Lung (tissue), 12 donors: Measurements from ENCODE around the gene RAB44. TPM values are rescaled to one million over a fixed set of nuclear protein-coding genes. Genes with fewer than 3 reads are reported as not detected.

ENCODE experiments used
- ATAC-seq: fragments of 200-7000 bp; cut with Tn5 transposase; one replicate; pipeline ENCODE4 v1.9.1; 2020; ENCODE audit warnings: moderate number of reproducible peaks; ENCODE audit not compliant: insufficient read depth, low FRiP score
- DNase-seq, 3 donors: peaks; one replicate each; pipeline ENCODE4 v3.0.0-alpha.2; 2013 to 2017
- H3K27ac ChIP-seq, 2 donors: one replicate each; pipeline ENCODE4 v1.5.1; 2013; ENCODE audit warnings: mild to moderate bottlenecking in 2 of 2, moderate library complexity in 2 of 2, control low read depth in 1 of 2, inconsistent platforms in 1 of 2, low read depth in 1 of 2, low read length in 1 of 2
- H3K27me3 ChIP-seq, 3 donors: one replicate each; pipeline ENCODE4 v1.5.1; 2013; ENCODE audit warnings: low read length in 2 of 3; ENCODE audit not compliant: control insufficient read depth in 3 of 3, insufficient read depth in 3 of 3
- H3K36me3 ChIP-seq, 4 donors: one replicate each; pipeline ENCODE4 v1.5.1; 2013; ENCODE audit warnings: low read length in 4 of 4, mild to moderate bottlenecking in 1 of 4, moderate library complexity in 1 of 4; ENCODE audit not compliant: control insufficient read depth in 4 of 4, insufficient read depth in 4 of 4
- H3K4me1 ChIP-seq, 5 donors: one replicate each; pipeline ENCODE4 v1.5.1; 2013; ENCODE audit warnings: low read length in 5 of 5, mild to moderate bottlenecking in 2 of 5, moderate library complexity in 1 of 5; ENCODE audit not compliant: control insufficient read depth in 5 of 5, insufficient read depth in 5 of 5
- H3K4me3 ChIP-seq: one replicate; pipeline ENCODE4 v1.5.1; 2013; ENCODE audit warnings: mild to moderate bottlenecking, control low read depth, moderate library complexity
- H3K9ac ChIP-seq, 2 donors: one replicate each; pipeline ENCODE4 v1.5.1; 2013; ENCODE audit warnings: low read length in 2 of 2, control low read depth in 1 of 2; ENCODE audit not compliant: insufficient read depth in 1 of 2
- H3K9me3 ChIP-seq, 4 donors: one replicate each; pipeline ENCODE4 v1.5.1; 2013; ENCODE audit warnings: low read length in 3 of 4, mild to moderate bottlenecking in 1 of 4, moderate library complexity in 1 of 4; ENCODE audit not compliant: control insufficient read depth in 4 of 4, insufficient read depth in 3 of 4
- WGBS, 2 donors: extraction: QIAGEN DNeasy Blood & Tissue Kit; methylation state at CpG; one replicate each; pipeline ENCODE4 v1.1.7; 2013; 5-methylcytosine and 5-hydroxymethylcytosine counted together
- polyA plus RNA-seq, 2 donors: library from polyadenylated mRNA; stranded (reverse); fragments of 200-250 nt; gene quantifications; one replicate each; pipeline ENCODE4 v1.2.1, GENCODE V29; 2013
- total RNA-seq, 2 donors: library from RNA; depleted of rRNA in 1 of 2; stranded (reverse); fragments of >200 nt in 1 of 2; gene quantifications; one replicate each; pipeline ENCODE4 v1.2.1, GENCODE V29; 2014 to 2021
- TF ChIP-seq, protein P1 (sequence below): IDR thresholded peaks from 2 replicates; pipeline ENCODE4 v1.5.1; 2012; ENCODE audit warnings: mild to moderate bottlenecking; ENCODE audit errors: control extremely low read depth, extremely low read depth
- donor health status: control.
- donor health status: control.
- donor health status: Bipolar disorder and iron deficiency.
- donor health status: healthy.
- donor health status: DM: yes; HTN: yes; CAD: no.

RAB44 gene
- total and polyA plus RNA-seq, 4 donors: 0.26 to 1.5 (median 0.91) TPM

DNA sequence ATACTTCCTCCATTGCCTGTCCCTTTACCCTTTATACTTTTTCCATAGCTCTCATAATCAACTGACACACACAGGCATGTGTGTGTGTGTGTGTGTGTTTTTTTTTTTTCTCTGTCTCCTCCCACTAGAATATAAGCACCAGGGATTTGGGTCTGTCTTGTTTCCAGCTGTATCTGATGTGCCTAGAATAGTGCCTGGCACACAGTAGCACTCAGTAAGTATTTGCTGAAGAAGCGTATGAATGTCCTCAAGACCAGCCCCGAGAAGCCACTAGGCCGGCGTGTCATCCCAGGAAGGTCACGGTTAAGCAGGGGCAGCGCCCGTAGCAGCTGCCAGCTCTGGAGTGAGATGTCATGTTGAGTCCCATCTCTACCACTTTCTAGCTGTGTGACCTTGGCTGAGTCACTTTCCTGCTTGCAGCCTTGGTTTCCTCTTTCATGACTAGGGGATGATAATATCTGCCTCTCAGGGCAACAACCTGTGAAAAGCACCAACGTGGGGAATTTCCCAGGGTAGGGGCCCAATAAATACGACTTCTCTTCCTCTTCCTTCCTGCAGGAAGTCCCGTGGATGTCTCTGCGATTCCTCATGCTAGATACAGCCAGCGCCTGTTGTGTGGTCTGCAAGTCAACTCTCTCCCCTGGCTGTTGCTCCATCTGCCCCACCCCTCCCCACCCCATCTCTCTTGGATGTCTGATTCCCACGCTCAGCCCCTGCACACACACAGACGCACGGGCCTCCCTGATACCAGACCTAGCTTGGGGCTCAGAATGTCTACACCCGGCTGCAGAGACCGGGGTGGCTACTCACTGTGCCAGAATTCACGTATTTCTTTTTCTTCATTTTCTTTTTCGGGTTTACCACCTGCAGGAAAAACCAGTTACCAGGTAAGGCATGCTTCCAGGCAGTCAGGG, 58.1 kb downstream of the RAB44 start:
- H3K4me1 ChIP-seq: peaks cover 0 to 3% (median 0%) of the 10 kb centered on the region in 5 donors
- TF ChIP-seq, protein P1, sequence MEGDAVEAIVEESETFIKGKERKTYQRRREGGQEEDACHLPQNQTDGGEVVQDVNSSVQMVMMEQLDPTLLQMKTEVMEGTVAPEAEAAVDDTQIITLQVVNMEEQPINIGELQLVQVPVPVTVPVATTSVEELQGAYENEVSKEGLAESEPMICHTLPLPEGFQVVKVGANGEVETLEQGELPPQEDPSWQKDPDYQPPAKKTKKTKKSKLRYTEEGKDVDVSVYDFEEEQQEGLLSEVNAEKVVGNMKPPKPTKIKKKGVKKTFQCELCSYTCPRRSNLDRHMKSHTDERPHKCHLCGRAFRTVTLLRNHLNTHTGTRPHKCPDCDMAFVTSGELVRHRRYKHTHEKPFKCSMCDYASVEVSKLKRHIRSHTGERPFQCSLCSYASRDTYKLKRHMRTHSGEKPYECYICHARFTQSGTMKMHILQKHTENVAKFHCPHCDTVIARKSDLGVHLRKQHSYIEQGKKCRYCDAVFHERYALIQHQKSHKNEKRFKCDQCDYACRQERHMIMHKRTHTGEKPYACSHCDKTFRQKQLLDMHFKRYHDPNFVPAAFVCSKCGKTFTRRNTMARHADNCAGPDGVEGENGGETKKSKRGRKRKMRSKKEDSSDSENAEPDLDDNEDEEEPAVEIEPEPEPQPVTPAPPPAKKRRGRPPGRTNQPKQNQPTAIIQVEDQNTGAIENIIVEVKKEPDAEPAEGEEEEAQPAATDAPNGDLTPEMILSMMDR: no peak
- H3K36me3 ChIP-seq: no peaks in the 10 kb centered on the region
- 53 to 55% methylated on average over 19 of the region's 19 CpGs for WGBS, 2 donors
- H3K9me3 ChIP-seq: no peaks in the 10 kb centered on the region
- DNase-seq (no peak), ATAC-seq (peak; percentile 40)
- H3K27me3 ChIP-seq: no peaks in the 10 kb centered on the region
- H3K4me3 ChIP-seq: no peak overlapping the region
- H3K9ac ChIP-seq: no peak overlapping the region
- no peak overlapping the region for H3K27ac ChIP-seq

DNA sequence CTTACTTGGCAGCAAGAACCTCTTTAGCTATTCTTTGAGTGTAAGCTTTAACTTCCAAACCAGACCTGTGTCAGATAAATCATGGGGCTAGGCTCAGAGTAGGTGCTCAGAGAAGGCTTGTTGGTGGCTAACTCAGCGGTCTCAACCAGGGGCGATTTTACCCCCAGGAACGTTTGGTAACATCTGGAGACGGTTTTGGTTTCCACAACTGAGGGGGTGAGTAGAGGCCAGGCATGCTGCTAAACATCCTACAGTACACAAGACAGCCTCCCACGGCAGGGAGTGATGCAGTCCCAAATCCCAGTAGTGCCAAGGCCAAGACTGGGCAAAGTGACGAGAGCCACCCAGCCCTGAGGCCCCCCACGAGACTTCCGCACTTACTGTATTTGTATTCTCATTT, 59.2 kb downstream of the RAB44 start:
- ATAC-seq: no peak
- Histone ChIP-seq H3K9ac (no peak overlapping the region), H3K4me1 (peaks cover 0 to 3% (median 0%) of the 10 kb centered on the region in 5 donors), H3K36me3 (no peaks in the 10 kb centered on the region), H3K4me3 (no peak overlapping the region), H3K9me3 (no peaks in the 10 kb centered on the region), H3K27ac (no peak overlapping the region), H3K27me3 (no peaks in the 10 kb centered on the region)
- DNase-seq: no peak
- 82 to 87% methylated on average over 8 of the region's 8 CpGs for WGBS, 2 donors
- TF ChIP-seq, protein P1: no peak

DNA sequence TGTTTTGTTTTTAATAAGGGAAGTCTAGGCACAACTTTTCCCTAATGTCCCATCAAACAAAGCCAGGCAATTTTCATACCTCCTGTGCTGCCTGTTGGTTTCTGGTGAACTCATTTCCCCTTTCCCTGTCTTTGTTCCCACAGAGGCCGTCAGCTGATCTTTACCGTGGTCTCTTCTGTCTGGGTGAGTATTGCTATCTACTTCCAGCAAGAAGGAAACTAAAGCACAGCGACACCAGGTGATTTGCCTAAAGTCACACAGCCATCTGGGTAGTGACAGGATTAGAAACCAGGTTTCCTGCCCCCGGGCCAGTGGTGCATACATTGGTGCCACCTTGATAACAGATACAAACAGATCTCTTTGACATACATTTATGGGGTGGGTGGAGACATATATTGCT, 59.6 kb downstream of the RAB44 start:
- DNase-seq (no peak), ATAC-seq (no peak)
- Histone ChIP-seq H3K9ac (no peak overlapping the region), H3K4me1 (peaks cover 0 to 3% (median 0%) of the 10 kb centered on the region in 5 donors), H3K4me3 (no peak overlapping the region), H3K9me3 (no peaks in the 10 kb centered on the region), H3K27me3 (no peaks in the 10 kb centered on the region), H3K36me3 (no peaks in the 10 kb centered on the region), H3K27ac (no peak overlapping the region)
- 49 to 56% methylated on average over 4 of the region's 4 CpGs for WGBS, 2 donors
- TF ChIP-seq, protein P1: no peak
